Liver (tissue), 9 donors: Measurements from ENCODE around the gene PLAAT1. TPM values are rescaled to one million over a fixed set of nuclear protein-coding genes. Genes with fewer than 3 reads are reported as not detected.

Source experiments
- DNase-seq: peaks from one replicate; pipeline ENCODE4 v3.0.0-alpha.2; 2017; ENCODE audit warnings: low spot score
- H3K27ac ChIP-seq, 2 donors: one replicate each; pipeline ENCODE4 v1.7.0; 2013; ENCODE audit warnings: inconsistent platforms in 2 of 2, low read length in 2 of 2, control low read depth in 1 of 2, low read depth in 1 of 2, mild to moderate bottlenecking in 1 of 2
- H3K27me3 ChIP-seq, 4 donors: one replicate each; pipeline versions ENCODE4 v1.6.1 to v1.7.0; 2013; ENCODE audit warnings: low read length in 3 of 4, inconsistent platforms in 1 of 4, mild to moderate bottlenecking in 1 of 4, moderate library complexity in 1 of 4; ENCODE audit not compliant: control insufficient read depth in 4 of 4, insufficient read depth in 4 of 4
- H3K36me3 ChIP-seq, 4 donors: one replicate each; pipeline versions ENCODE4 v1.6.1 to v1.7.0; 2013; ENCODE audit warnings: low read length in 3 of 4, mild to moderate bottlenecking in 3 of 4, low read depth in 1 of 4, moderate library complexity in 1 of 4; ENCODE audit not compliant: control insufficient read depth in 4 of 4, insufficient read depth in 3 of 4
- H3K4me1 ChIP-seq, 4 donors: one replicate each; pipeline versions ENCODE4 v1.6.1 to v1.7.0; 2013; ENCODE audit warnings: low read length in 3 of 4, mild to moderate bottlenecking in 3 of 4, moderate library complexity in 1 of 4; ENCODE audit not compliant: control insufficient read depth in 4 of 4, insufficient read depth in 4 of 4
- H3K4me3 ChIP-seq, 3 donors: one replicate each; pipeline versions ENCODE4 v1.6.1 to v1.7.0; 2013; ENCODE audit warnings: low read length in 3 of 3, control low read depth in 1 of 3, low read depth in 1 of 3, mild to moderate bottlenecking in 1 of 3
- H3K9ac ChIP-seq, 2 donors: one replicate each; pipeline ENCODE4 v1.7.0; 2013; ENCODE audit warnings: low read length in 2 of 2, mild to moderate bottlenecking in 2 of 2, moderate library complexity in 2 of 2, control low read depth in 1 of 2, low read depth in 1 of 2
- H3K9me3 ChIP-seq, 4 donors: one replicate each; pipeline versions ENCODE4 v1.6.1 to v1.7.0; 2013; ENCODE audit warnings: low read length in 3 of 4; ENCODE audit not compliant: control insufficient read depth in 4 of 4
- ATF3 ChIP-seq: IDR thresholded peaks from 2 replicates; pipeline ENCODE4 v1.6.1; 2016; ENCODE audit warnings: antibody characterized with exemption
- CTCF ChIP-seq: fragments of 150-350 bp; IDR thresholded peaks from 2 replicates; pipeline ENCODE4 v1.5.1; 2017; ENCODE audit warnings: improper control_type of control experiment, low read depth, low read length; ENCODE audit not compliant: missing input control
- EGR1 ChIP-seq, 2 donors: IDR thresholded peaks; 2 replicates each; pipeline ENCODE4 v1.6.1; 2016 to 2018; ENCODE audit warnings: antibody characterized with exemption in 2 of 2, low read depth in 2 of 2
- FOXA1 ChIP-seq: IDR thresholded peaks from 2 replicates; pipeline ENCODE4 v1.6.1; 2016; ENCODE audit warnings: antibody characterized with exemption
- FOXA2 ChIP-seq: IDR thresholded peaks from 2 replicates; pipeline ENCODE4 v1.6.1; 2016; ENCODE audit warnings: antibody characterized with exemption
- GABPA ChIP-seq, 2 donors: IDR thresholded peaks in 1 of 2; conservative IDR thresholded peaks in 1 of 2; 2 replicates each; pipeline ENCODE4 v1.6.1; 2016; ENCODE audit warnings: antibody characterized with exemption in 2 of 2, mild to moderate bottlenecking in 1 of 2, moderate library complexity in 1 of 2
- HNF4A ChIP-seq, 2 donors: conservative IDR thresholded peaks; 2 replicates each; pipeline ENCODE4 v1.6.1; 2016; ENCODE audit warnings: antibody characterized with exemption in 2 of 2, mild to moderate bottlenecking in 2 of 2
- HNF4G ChIP-seq: IDR thresholded peaks from 2 replicates; pipeline ENCODE4 v1.6.1; 2016; ENCODE audit warnings: antibody characterized with exemption
- JUND ChIP-seq, 2 donors: IDR thresholded peaks; 2 replicates each; pipeline ENCODE4 v1.6.1; 2016; ENCODE audit warnings: antibody characterized with exemption in 2 of 2
- MAX ChIP-seq: IDR thresholded peaks from 2 replicates; pipeline ENCODE4 v1.6.1; 2016; ENCODE audit warnings: antibody characterized with exemption
- NR2F2 ChIP-seq: IDR thresholded peaks from 2 replicates; pipeline ENCODE4 v1.6.1; 2016; ENCODE audit warnings: antibody characterized with exemption
- RAD21 ChIP-seq, 2 donors: IDR thresholded peaks; 2 replicates each; pipeline ENCODE4 v1.6.1; 2016; ENCODE audit warnings: antibody characterized with exemption in 2 of 2, mild to moderate bottlenecking in 2 of 2
- REST ChIP-seq: IDR thresholded peaks from 2 replicates; pipeline ENCODE4 v1.6.1; 2016; ENCODE audit warnings: antibody characterized with exemption, mild to moderate bottlenecking
- RXRA ChIP-seq, 2 donors: IDR thresholded peaks; 2 replicates each; pipeline ENCODE4 v1.6.1; 2017 to 2018; ENCODE audit warnings: antibody characterized with exemption in 2 of 2, mild to moderate bottlenecking in 1 of 2
- SP1 ChIP-seq: IDR thresholded peaks from 2 replicates; pipeline ENCODE4 v1.6.1; 2018; ENCODE audit warnings: antibody characterized with exemption, mild to moderate bottlenecking
- TAF1 ChIP-seq: conservative IDR thresholded peaks from 2 replicates; pipeline ENCODE4 v1.6.1; 2016; ENCODE audit warnings: antibody characterized with exemption, mild to moderate bottlenecking
- YY1 ChIP-seq: IDR thresholded peaks from 2 replicates; pipeline ENCODE4 v1.6.1; 2016; ENCODE audit warnings: antibody characterized with exemption, mild to moderate bottlenecking
- ZBTB33 ChIP-seq: IDR thresholded peaks from 2 replicates; pipeline ENCODE4 v1.6.1; 2016; ENCODE audit warnings: antibody characterized with exemption
- WGBS: extraction: QIAGEN DNeasy Blood & Tissue Kit; methylation state at CpG from one replicate; pipeline ENCODE4 v1.1.7; 2013; 5-methylcytosine and 5-hydroxymethylcytosine counted together
- polyA plus RNA-seq, 2 donors: library from polyadenylated mRNA; stranded (reverse) in 1 of 2; unstranded in 1 of 2; fragments of 200-250 nt in 1 of 2; fragments of >200 nt in 1 of 2; fragmentation: Nextera tagmentation in 1 of 2; extraction: Ambion mirVana in 1 of 2; gene quantifications; one replicate each; pipeline versions ENCODE4 v1.2.1 to v1.2.3, GENCODE V29; 2013 to 2015
- total RNA-seq, 2 donors: library from RNA; depleted of rRNA; stranded (reverse); fragments of >200 nt; gene quantifications; one replicate each; pipeline ENCODE4 v1.2.3, GENCODE V29; 2014
- donor health status: healthy.
- donor health status: healthy.
- donor health status: healthy.
- donor health status: healthy.
- donor health status: healthy.

The PLAAT1 gene
- total and polyA plus RNA-seq, 4 donors: 0.12 to 0.37 (median 0.19) TPM; not detected in 1

- 77% methylated on average over 3 of the region's 3 CpGs for WGBS
- H3K27ac ChIP-seq: no peak overlapping the region
Observed at GRCh38 chr3:193269343-193270028, 28.5 kb downstream of the PLAAT1 start.

GRCh38 chr3:193270451-193270850 is 29.4 kb downstream of the PLAAT1 start:
- Histone ChIP-seq H3K27ac (no peak overlapping the region), H3K27me3 (no peaks in the 10 kb centered on the region), H3K9me3 (no peaks in the 10 kb centered on the region), H3K36me3 (no peaks in the 10 kb centered on the region), H3K4me1 (no peaks in the 10 kb centered on the region), H3K9ac (no peak overlapping the region), H3K4me3 (no peak overlapping the region)
- 38% methylated on average over 3 of the region's 3 CpGs for WGBS
- no peak for DNase-seq
- TF ChIP-seq ZBTB33 (no peak), EGR1 (IDR thresholded peaks at IDR 0.05; ENCODE audit: low read depth in 2 of 2) (no peak), NR2F2 (no peak), RAD21 (IDR thresholded peaks at IDR 0.05) (no peak), FOXA2 (no peak), SP1 (no peak), MAX (no peak), HNF4G (no peak), GABPA (IDR thresholded peaks at IDR 0.05 in 1 of 2, conservative IDR thresholded peaks at IDR 0.05 in 1 of 2) (no peak), FOXA1 (no peak), YY1 (no peak), TAF1 (no peak), HNF4A (conservative IDR thresholded peaks at IDR 0.05) (no peak), JUND (IDR thresholded peaks at IDR 0.05) (no peak), ATF3 (no peak), RXRA (IDR thresholded peaks at IDR 0.05) (no peak), CTCF (no peak)

More at GRCh38 chr3:193269343-193270028, 28.5 kb downstream of the PLAAT1 start:
- Histone ChIP-seq H3K27me3 (no peaks in the 10 kb centered on the region), H3K9ac (no peak overlapping the region), H3K9me3 (no peaks in the 10 kb centered on the region), H3K4me1 (no peaks in the 10 kb centered on the region), H3K36me3 (no peaks in the 10 kb centered on the region), H3K4me3 (no peak overlapping the region)
- DNase-seq: no peak
- TF ChIP-seq REST: no peak
